K562 (cell line): ENCODE results near the gene KRT80. TPM values are rescaled to one million over a fixed set of nuclear protein-coding genes. Genes with fewer than 3 reads are reported as not detected.
"Not testable (repeated sequence)": the region's sequence is repeated elsewhere in the genome, so short reads cannot be mapped to it uniquely, and the experiment has no call there.

Experiments used
- ATAC-seq: fragments of 200-7000 bp; cut with Tn5 transposase; 3 replicates; pipeline ENCODE4 v1.9.1; 2020; ENCODE audit warnings: moderate library complexity
- BruUV-seq: library from RNA; stranded (reverse); fragments of 400-500 nt; replicated peaks from 2 replicates; lab custom pipeline; 2021; lab: Mats Ljungman, UMichigan
- CTCF ChIA-PET: fragments of 300-600 bp; formaldehyde crosslinking; extraction: SDS; loops from one replicate; lab custom pipeline; 2021; ENCODE audit warnings: low intra/inter-chr PET ratio; lab: Yijun Ruan, JAX
- POLR2A ChIA-PET: fragments of 300-600, 350-650 bp; sonication (Branson Sonifier 250); formaldehyde crosslinking; extraction: SDS; loops from one replicate; lab custom pipeline; 2021; ENCODE audit warnings: antibody characterized with exemption, inconsistent platforms; lab: Yijun Ruan, JAX
- DNase-seq, 4 experiments: peaks; one replicate each; pipeline versions ENCODE4 v3.0.0 to v3.0.0-alpha.2; 2011 to 2018; ENCODE audit warnings: low spot score in 3 of 4, mixed read lengths in 3 of 4; ENCODE audit errors: extremely low read depth in 1 of 4
- FAIRE-seq: peaks from 2 replicates; lab custom pipeline; 2011; peaks lifted over from hg19 to GRCh38; lab: Jason Lieb, UNC
- H2AFZ ChIP-seq: 2 replicates; pipeline ENCODE4 v1.6.0; 2011; ENCODE audit warnings: low read depth, low read length, control low read depth, inconsistent platforms
- H3K27ac ChIP-seq: fragments of 200-600 bp; 3 replicates; pipeline ENCODE4 v1.8.0; 2011; ENCODE audit warnings: low read depth, mild to moderate bottlenecking, control low read depth, inconsistent platforms, low read length, moderate library complexity, mixed read lengths; ENCODE audit errors: extremely low read depth
- H3K27me3 ChIP-seq, 2 experiments: fragments of 300-600 bp in 1 of 2; 2 replicates in 1 of 2; 3 replicates in 1 of 2; pipeline versions ENCODE4 v1.6.0 to v1.8.0; 2011; ENCODE audit warnings: inconsistent platforms in 2 of 2, low read length in 2 of 2, mild to moderate bottlenecking in 1 of 2, mixed read lengths in 1 of 2, moderate library complexity in 1 of 2; ENCODE audit not compliant: control insufficient read depth in 2 of 2, insufficient read depth in 2 of 2
- H3K36me3 ChIP-seq: fragments of 300-600 bp; 3 replicates; pipeline ENCODE4 v1.8.0; 2011; ENCODE audit warnings: mild to moderate bottlenecking, low read length, inconsistent platforms; ENCODE audit not compliant: control insufficient read depth, insufficient read depth
- H3K4me1 ChIP-seq, 2 experiments: fragments of 200-600 bp in 1 of 2; replicated peaks in 1 of 2; 2 replicates in 1 of 2; 3 replicates in 1 of 2; pipeline versions ENCODE4 v1.5.1 to v1.8.0; 2011; ENCODE audit warnings: inconsistent platforms in 2 of 2, low read length in 2 of 2, mild to moderate bottlenecking in 1 of 2, mixed read lengths in 1 of 2, moderate library complexity in 1 of 2; ENCODE audit not compliant: control insufficient read depth in 2 of 2, insufficient read depth in 2 of 2
- H3K4me2 ChIP-seq: 2 replicates; pipeline ENCODE4 v1.6.1; 2011; ENCODE audit warnings: low read length, control low read depth, inconsistent platforms, mixed read lengths; ENCODE audit not compliant: insufficient read depth
- H3K4me3 ChIP-seq: fragments of 200-600 bp; sonication (generic), shearing (Covaris generic); 2 replicates; pipeline ENCODE4 v1.5.1; 2016; ENCODE audit warnings: control low read depth, inconsistent platforms
- H3K79me2 ChIP-seq: fragments of 200-600 bp; 3 replicates; pipeline ENCODE4 v1.8.0; 2011; ENCODE audit warnings: low read length, inconsistent platforms; ENCODE audit not compliant: control insufficient read depth, insufficient read depth
- H3K9ac ChIP-seq, 2 experiments: 2 replicates each; pipeline versions ENCODE4 v1.6.0 to v1.6.1; 2011; ENCODE audit warnings: low read depth in 2 of 2, low read length in 2 of 2, control low read depth in 1 of 2, inconsistent platforms in 1 of 2, mild to moderate bottlenecking in 1 of 2, mixed read lengths in 1 of 2; ENCODE audit not compliant: insufficient read depth in 1 of 2
- H3K9me1 ChIP-seq: one replicate; pipeline ENCODE4 v1.6.0; 2011; ENCODE audit warnings: inconsistent platforms, mild to moderate bottlenecking, low read length, moderate library complexity; ENCODE audit not compliant: control insufficient read depth, insufficient read depth
- H3K9me3 ChIP-seq: replicated peaks from 2 replicates; pipeline ENCODE4 v1.5.1; 2011; ENCODE audit warnings: low read depth, low read length, inconsistent platforms; ENCODE audit not compliant: control insufficient read depth, insufficient read depth
- H4K20me1 ChIP-seq: replicated peaks from 2 replicates; pipeline ENCODE4 v1.6.1; 2011; ENCODE audit warnings: low read length, inconsistent platforms, mixed read lengths; ENCODE audit not compliant: control insufficient read depth, insufficient read depth
- CREM ChIP-seq: IDR thresholded peaks from 2 replicates; pipeline ENCODE4 v1.6.1; 2014; ENCODE audit warnings: antibody characterized with exemption, low read depth
- MECOM ChIP-seq: fragments of 250-450 bp; sonication (Bioruptor Pico); IDR thresholded peaks from 2 replicates; pipeline ENCODE4 v1.8.0; 2022; ENCODE audit warnings: inconsistent platforms
- NFYB ChIP-seq: IDR thresholded peaks from 2 replicates; pipeline ENCODE4 v1.6.1; 2011; ENCODE audit warnings: mild to moderate bottlenecking, moderate library complexity; ENCODE audit not compliant: insufficient read length; ENCODE audit errors: extremely low read depth
- PURB ChIP-seq: sonication (generic); formaldehyde crosslinking; IDR thresholded peaks from 2 replicates; pipeline ENCODE4 v1.9.0; 2021; ENCODE audit warnings: low read depth, mild to moderate bottlenecking, missing genetic modification reagents
- RCOR1 ChIP-seq, 2 experiments: IDR thresholded peaks; 2 replicates each; pipeline ENCODE4 v1.6.1; 2012; ENCODE audit warnings: low read depth in 2 of 2, low read length in 2 of 2, borderline replicate concordance in 1 of 2, improper control_type of control experiment in 1 of 2
- ZNF212 ChIP-seq: fragments of 450-650 bp; formaldehyde crosslinking; IDR thresholded peaks from 2 replicates; pipeline ENCODE4 v1.4.0; 2020; ENCODE audit warnings: mild to moderate bottlenecking
- ZNF444 ChIP-seq: fragments of 250-450 bp; sonication (Bioruptor Pico); IDR thresholded peaks from 2 replicates; pipeline ENCODE4 v1.4.0; 2020; ENCODE audit warnings: mild to moderate bottlenecking, moderate library complexity
- ZNF551 ChIP-seq: fragments of 250-450 bp; sonication (Bioruptor Pico); IDR thresholded peaks from 2 replicates; pipeline ENCODE4 v1.5.0; 2021; ENCODE audit warnings: mild to moderate bottlenecking, moderate library complexity
- WGBS: fragments of 100-300 bp; shearing (Covaris generic); methylation state at CpG from one replicate; pipeline ENCODE4 v1.1.6; 2016; ENCODE audit warnings: low coverage, mixed read lengths; ENCODE audit not compliant: insufficient coverage; ENCODE audit errors: missing lambda C conversion rate; 5-methylcytosine and 5-hydroxymethylcytosine counted together
- in situ Hi-C: fragments of 300-500 bp; cut with MboI; formaldehyde crosslinking; loops from 4 replicates; pipeline ENCODE4 v1.15.0; 2018; ENCODE audit warnings: inconsistent platforms, mixed read lengths
- intact Hi-C: fragments of 100-400 bp; cut with micrococcal nuclease; formaldehyde crosslinking; loops from 2 replicates; pipeline ENCODE4 v1.14.2; 2022
- polyA plus RNA-seq, 8 experiments: library from polyadenylated mRNA; depleted of rRNA in 4 of 8; stranded (reverse) in 5 of 8; unstranded in 3 of 8; fragments of >200 nt; fragmentation: Nextera tagmentation in 2 of 8; fragmentation: Illumina TruSeq in 1 of 8; extraction: Ambion mirVana in 2 of 8; extraction: Trizol in 1 of 8; gene quantifications; 2 replicates each; pipeline versions ENCODE4 v1.2.1 to v1.2.3, GENCODE V29; 2011 to 2014; ENCODE audit warnings: inconsistent platforms in 1 of 8, missing spikeins in 1 of 8
- total RNA-seq, 7 experiments: library from RNA; depleted of rRNA in 6 of 7; stranded (reverse); fragments of >200 nt in 6 of 7; fragmentation: Illumina TruSeq in 2 of 7; extraction: Trizol in 2 of 7; gene quantifications; 2 replicates each; pipeline versions ENCODE4 v1.2.1 to v1.2.3, GENCODE V29; 2011 to 2021; ENCODE audit warnings: low replicate concordance in 1 of 7
- TF ChIP-seq, protein P1 (sequence below): sonication (generic); IDR thresholded peaks from 2 replicates; pipeline ENCODE4 v1.6.1; 2016
- TF ChIP-seq, protein P2 (sequence below), 2 experiments: fragments of 450-650 bp in 1 of 2; IDR thresholded peaks; 2 replicates each; pipeline ENCODE4 v1.6.1; 2011 to 2017; ENCODE audit warnings: low read depth in 2 of 2, antibody characterized with exemption in 1 of 2, borderline replicate concordance in 1 of 2, low read length in 1 of 2, mild to moderate bottlenecking in 1 of 2, mixed read lengths in 1 of 2; ENCODE audit not compliant: control insufficient read depth in 1 of 2

The KRT80 gene
- total and polyA plus RNA-seq, 9 of the 15 experiments (the other 6 are each of a cell fraction or from before 2014, with no cell fraction given) = not detected

DNA sequence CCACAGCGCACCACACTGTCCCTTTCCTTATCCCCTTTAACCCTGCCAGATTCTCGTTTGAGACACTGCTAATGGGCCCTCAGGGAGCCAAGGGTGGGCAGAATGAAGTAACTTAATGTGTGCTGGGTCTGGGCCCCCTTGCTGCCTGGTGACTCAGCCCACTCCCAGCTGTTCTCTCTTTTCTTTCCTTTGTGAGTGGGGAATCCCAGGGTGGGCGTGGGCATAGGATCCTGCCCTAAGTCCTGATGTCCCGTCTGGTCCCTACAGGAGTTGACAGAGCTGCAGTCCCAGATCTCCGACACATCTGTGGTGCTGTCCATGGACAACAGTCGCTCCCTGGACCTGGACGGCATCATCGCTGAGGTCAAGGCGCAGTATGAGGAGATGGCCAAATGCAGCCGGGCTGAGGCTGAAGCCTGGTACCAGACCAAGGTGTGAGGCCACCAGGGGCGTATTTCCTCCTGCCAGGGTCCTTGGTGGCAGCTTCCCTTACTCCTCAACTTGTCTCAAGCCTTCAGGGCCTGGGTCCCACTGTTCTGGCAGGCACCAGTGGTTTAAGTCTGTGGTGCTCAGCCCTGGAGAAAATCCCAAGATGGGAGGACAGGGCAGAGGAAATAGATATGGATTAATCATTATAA, 49.5 kb upstream of the KRT80 start:
- ATAC-seq (no peak), FAIRE-seq (no peak), DNase-seq (no peak)
- no peak overlapping the region for H2AFZ ChIP-seq
- 0 out of 2 replicates have a peak, but pooled peaks cover 6% of the 10 kb centered on the region for H4K20me1 ChIP-seq
- H3K27me3 ChIP-seq = peaks cover 0 to 52% of the 10 kb centered on the region in 2 experiments; a peak in 4 of 5 replicates
- H3K9me3 ChIP-seq = no peaks in the 10 kb centered on the region
- no peaks in the 10 kb centered on the region for H3K79me2 ChIP-seq
- no peak overlapping the region for H3K4me2 ChIP-seq
- no TSS peak for BruUV-seq
- no peak overlapping the region for H3K27ac ChIP-seq
- ChIA-PET CTCF (no interaction called here), POLR2A (no interaction called here)
- no peaks in the 10 kb centered on the region for H3K9me1 ChIP-seq
- TF ChIP-seq, protein P1, sequence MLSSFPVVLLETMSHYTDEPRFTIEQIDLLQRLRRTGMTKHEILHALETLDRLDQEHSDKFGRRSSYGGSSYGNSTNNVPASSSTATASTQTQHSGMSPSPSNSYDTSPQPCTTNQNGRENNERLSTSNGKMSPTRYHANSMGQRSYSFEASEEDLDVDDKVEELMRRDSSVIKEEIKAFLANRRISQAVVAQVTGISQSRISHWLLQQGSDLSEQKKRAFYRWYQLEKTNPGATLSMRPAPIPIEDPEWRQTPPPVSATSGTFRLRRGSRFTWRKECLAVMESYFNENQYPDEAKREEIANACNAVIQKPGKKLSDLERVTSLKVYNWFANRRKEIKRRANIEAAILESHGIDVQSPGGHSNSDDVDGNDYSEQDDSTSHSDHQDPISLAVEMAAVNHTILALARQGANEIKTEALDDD = no peak
- TF ChIP-seq RCOR1 (IDR thresholded peaks at IDR 0.05; ENCODE audit: borderline replicate concordance in 1 of 2, low read depth in 2 of 2, low read length in 2 of 2) = no peak
- TF ChIP-seq NFYB = no peak
- TF ChIP-seq MECOM (CRISPR knock-in tag) = no peak
- no peak for TF ChIP-seq PURB
- no peak for TF ChIP-seq ZNF444 (CRISPR knock-in tag)
- TF ChIP-seq CREM = no peak
- TF ChIP-seq ZNF212 = no peak
- TF ChIP-seq ZNF551 = no peak
- TF ChIP-seq, protein P2, sequence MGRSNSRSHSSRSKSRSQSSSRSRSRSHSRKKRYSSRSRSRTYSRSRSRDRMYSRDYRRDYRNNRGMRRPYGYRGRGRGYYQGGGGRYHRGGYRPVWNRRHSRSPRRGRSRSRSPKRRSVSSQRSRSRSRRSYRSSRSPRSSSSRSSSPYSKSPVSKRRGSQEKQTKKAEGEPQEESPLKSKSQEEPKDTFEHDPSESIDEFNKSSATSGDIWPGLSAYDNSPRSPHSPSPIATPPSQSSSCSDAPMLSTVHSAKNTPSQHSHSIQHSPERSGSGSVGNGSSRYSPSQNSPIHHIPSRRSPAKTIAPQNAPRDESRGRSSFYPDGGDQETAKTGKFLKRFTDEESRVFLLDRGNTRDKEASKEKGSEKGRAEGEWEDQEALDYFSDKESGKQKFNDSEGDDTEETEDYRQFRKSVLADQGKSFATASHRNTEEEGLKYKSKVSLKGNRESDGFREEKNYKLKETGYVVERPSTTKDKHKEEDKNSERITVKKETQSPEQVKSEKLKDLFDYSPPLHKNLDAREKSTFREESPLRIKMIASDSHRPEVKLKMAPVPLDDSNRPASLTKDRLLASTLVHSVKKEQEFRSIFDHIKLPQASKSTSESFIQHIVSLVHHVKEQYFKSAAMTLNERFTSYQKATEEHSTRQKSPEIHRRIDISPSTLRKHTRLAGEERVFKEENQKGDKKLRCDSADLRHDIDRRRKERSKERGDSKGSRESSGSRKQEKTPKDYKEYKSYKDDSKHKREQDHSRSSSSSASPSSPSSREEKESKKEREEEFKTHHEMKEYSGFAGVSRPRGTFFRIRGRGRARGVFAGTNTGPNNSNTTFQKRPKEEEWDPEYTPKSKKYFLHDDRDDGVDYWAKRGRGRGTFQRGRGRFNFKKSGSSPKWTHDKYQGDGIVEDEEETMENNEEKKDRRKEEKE (IDR thresholded peaks at IDR 0.05; ENCODE audit: borderline replicate concordance in 1 of 2, control insufficient read depth in 1 of 2, low read depth in 2 of 2, low read length in 1 of 2) = no peak
- TF ChIP-seq, all 486 proteins: peak for 0
- in situ Hi-C loops = no loop called here
- H3K4me3 ChIP-seq = no peak overlapping the region
- no peaks in the 10 kb centered on the region for H3K36me3 ChIP-seq
- no peak overlapping the region for H3K9ac ChIP-seq
- intact Hi-C loops = no loop called here
- WGBS = 0% methylated on average over 10 of the region's 11 CpGs
- H3K4me1 ChIP-seq = no peaks in the 10 kb centered on the region

GRCh38 chr12:52240247-52240646, 48.4 kb upstream of the KRT80 start:
- H2AFZ ChIP-seq, in situ Hi-C loops, CTCF ChIA-PET, H3K36me3 ChIP-seq, H3K4me3 ChIP-seq, ATAC-seq, H3K79me2 ChIP-seq, H3K9me3 ChIP-seq, H3K9me1 ChIP-seq, H3K4me1 ChIP-seq, FAIRE-seq, H3K4me2 ChIP-seq, H4K20me1 ChIP-seq, DNase-seq, BruUV-seq, intact Hi-C loops, H3K27ac ChIP-seq, POLR2A ChIA-PET, H3K9ac ChIP-seq: not testable (repeated sequence)
- WGBS = 3% methylated on average over 6 of the region's 6 CpGs
- H3K27me3 ChIP-seq = peaks cover 0 to 44% of the 10 kb centered on the region in 2 experiments; a peak in 3 of 5 replicates
